CD4-positive, alpha-beta T cell treated with Interferon gamma for 1 hour (primary cell): ENCODE measurements around the gene NDUFB7.
"Not testable (repeated sequence)": the region's sequence is repeated elsewhere in the genome, so short reads cannot be mapped to it uniquely, and the experiment has no call there.

Source experiments
- DNase-seq: peaks from one replicate; pipeline ENCODE4 v3.0.0-alpha.2; 2020

Gene NDUFB7

DNA sequence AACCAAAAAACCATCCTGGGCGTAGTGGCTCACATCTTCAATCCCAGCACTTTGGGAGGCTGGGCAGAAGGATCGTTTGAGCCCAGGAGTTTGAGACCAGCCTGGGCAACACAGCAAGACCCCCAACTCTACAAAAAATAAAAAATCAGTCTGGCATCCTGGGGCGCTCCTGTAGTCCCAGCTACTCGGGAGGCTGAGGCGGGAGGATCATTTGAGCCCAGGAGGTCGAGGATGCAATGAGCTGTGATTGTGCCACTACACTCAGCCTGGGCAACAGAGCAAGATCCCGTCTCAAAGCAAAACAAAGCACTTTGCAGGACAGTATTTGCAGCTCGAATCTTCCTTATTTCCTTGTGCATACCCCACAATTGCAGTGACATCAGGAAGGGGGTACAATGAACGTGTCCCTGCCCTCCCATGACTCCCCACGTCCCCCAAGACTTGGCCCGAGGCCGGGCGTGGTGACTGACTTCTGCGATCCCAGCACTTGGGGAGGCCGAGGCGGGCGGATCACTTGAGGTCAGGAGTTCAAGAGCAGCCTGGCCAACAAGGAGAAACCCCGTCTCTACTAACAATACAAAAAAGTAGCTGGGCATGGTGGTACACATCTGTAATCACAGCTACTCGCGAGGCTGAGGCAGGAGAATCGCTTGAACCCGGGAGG is 870 bp downstream of the NDUFB7 start:
- no peak for DNase-seq

DNA sequence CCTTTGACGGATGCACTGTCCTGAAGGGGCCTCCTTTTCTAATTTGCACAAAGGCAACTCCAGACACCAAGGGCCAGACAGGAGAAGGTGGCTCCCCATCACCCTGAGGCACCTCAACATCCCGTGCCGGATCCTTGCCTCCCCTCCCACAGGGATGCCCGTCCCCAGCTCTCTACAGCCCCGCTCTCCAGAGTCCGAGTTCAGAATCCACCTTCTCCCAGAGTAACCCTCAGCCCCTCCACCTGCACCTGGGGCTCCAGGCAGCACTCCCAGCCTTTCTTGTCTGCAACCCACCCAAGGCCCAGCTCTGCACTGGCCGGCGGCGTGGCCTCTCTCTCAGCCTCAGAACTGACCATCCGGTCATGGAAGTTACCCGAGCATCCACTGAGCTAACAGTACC is 4.8 kb downstream of the NDUFB7 start:
- no peak for DNase-seq

DNA sequence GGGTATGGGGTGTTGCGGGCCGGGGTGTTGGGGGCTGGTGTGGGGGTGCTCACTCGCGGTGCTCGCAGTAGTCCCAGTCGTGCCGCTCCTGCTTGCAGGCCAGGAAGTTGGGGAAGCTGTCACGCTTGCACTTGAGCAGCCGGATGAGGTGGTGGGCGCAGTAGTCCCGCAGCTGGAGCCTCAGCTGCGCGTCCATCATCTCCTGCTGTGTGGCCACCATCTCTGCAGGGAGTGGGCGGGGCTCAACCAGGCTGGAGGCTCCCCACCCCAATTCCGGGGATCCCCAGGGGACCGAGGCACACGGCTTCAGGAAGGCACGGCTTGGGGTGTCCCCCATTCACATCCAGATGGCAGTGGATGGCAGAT is 5.2 kb downstream of the NDUFB7 start:
- DNase-seq, result no peak

GRCh38 chr19:14565765-14566711 is 5.8 kb downstream of the NDUFB7 start:
- no peak for DNase-seq

DNA sequence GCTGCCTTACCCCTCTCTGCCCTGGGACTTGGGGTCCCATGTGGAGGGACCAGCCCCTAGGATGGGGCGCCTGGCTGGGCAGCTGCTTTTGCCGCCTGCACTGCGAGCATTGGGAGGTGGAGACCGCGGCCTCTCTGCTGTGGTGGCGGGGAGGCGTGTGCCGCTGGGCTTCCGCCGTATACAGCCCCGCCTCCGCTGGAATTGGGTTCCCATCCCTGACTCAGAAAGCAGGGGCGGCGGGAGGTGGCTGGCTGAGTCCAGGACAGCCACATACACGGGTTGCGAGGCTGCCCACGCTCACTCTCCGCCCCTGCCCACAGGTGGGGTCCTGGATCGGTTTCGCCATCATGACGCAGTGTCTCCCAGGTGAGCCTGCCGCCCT is 6.6 kb downstream of the NDUFB7 start:
- no peak for DNase-seq

DNA sequence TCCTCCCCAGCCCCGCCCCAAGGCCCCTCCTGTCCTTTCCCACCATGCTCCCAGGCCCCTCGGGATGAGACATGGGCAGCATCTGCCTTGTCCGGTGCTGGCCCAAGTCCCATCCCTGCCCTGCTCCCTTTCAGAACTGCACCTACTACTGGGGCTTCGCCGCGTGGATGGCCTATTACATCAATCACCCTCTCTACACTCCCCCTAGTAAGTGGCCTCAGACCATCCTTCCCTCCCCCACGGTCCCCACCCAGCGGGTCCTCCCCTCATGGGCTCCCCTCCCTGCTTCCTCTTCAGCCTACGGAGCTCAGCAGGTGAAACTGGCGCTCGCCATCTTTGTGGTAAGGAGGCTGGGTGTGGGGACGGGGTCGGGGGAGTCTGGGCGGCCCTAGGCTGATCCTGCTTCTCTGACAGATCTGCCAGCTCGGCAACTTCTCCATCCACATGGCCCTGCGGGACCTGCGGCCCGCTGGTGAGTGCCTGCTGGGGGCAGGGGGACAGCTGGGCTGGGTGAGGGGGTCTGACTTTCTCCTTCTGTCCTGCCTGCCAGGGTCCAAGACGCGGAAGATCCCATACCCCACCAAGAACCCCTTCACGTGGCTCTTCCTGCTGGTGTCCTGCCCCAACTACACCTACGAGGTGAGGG is 7.1 kb downstream of the NDUFB7 start:
- not testable (repeated sequence) for DNase-seq

DNA sequence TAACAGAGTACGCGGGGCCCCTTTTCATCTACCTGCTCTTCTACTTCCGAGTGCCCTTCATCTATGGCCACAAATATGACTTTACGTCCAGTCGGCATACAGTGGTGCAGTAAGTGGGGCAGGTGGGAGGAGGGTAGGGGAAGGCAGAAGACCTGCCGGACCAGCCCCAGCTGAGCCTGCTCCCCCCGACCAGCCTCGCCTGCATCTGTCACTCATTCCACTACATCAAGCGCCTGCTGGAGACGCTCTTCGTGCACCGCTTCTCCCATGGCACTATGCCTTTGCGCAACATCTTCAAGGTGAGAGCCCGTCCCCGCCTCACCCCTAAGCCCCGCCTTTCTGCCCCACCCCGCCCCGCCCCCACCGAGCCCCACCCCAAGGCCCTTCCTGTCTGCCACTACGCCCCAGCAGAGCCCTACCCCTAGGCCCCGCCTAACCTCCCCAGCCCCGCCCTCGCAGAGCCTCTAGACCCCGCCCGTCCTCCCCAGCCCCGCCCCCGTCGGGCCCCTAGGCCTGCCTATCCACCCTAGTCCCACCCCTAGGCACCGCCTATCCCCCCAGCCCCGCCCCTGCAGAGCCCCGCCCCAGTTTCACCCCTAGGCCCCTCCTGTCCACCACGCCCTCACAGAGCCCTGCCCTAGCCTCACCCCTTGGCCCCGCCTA is 7.7 kb downstream of the NDUFB7 start:
- peak; percentile 49 for DNase-seq

GRCh38 chr19:14563590-14563926 is 8.3 kb downstream of the NDUFB7 start:
- DNase-seq, result no peak

DNA sequence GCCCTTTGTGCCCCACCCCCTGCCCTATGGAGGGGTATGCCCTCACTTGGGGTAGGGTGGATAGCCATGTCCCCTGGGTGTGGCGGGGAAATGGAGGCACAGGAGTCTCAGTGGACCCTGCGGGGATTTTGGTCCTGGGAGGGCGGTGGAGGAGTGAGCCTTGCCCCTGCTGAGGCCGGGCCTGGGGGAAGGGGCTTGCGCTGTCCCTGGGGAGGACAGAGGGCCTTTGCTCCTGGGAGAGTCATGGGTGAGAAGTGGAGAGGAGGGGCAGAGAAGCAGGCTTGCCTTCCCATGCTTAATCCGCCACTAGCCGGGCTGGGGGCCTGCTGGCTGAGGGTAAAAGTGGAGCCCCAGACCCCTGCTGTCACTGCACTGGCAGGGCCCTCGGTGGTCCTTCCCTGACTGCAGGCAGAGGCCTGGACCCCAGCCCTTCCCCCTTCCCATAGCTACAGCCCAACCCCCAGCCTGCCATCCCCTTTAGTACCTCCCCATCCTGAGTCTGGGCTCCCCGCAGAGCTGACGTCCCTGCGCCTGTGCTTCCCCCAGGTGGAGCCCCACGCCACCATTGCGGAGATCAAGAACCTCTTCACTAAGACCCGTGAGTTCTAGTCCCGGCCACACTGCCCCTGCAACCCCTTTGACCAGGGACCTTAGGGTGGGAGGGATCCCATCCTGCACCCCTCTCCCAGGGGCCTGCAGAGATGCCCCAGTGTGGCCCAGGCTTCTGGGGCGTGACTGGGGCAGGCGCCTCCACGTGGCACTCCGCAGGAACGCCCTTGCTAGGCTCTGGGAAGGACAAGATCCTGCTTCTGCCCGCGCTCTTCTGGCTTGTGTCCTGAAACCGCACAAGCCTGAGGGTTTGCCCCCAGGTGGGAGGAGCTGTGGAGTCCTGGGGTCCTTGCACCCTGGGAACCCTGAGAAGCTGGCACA is 8.9 kb downstream of the NDUFB7 start:
- DNase-seq, result no peak

- peak; percentile 57 for DNase-seq
Measured at GRCh38 chr19:14561847-14562351, 10.0 kb downstream of the NDUFB7 start.

GRCh38 chr19:14561249-14561648 is 10.6 kb downstream of the NDUFB7 start:
- no peak for DNase-seq

- no peak for DNase-seq
Measured at GRCh38 chr19:14560776-14561108, 11.1 kb downstream of the NDUFB7 start.

GRCh38 chr19:14559916-14560775 is 11.7 kb downstream of the NDUFB7 start:
- no peak for DNase-seq

DNA sequence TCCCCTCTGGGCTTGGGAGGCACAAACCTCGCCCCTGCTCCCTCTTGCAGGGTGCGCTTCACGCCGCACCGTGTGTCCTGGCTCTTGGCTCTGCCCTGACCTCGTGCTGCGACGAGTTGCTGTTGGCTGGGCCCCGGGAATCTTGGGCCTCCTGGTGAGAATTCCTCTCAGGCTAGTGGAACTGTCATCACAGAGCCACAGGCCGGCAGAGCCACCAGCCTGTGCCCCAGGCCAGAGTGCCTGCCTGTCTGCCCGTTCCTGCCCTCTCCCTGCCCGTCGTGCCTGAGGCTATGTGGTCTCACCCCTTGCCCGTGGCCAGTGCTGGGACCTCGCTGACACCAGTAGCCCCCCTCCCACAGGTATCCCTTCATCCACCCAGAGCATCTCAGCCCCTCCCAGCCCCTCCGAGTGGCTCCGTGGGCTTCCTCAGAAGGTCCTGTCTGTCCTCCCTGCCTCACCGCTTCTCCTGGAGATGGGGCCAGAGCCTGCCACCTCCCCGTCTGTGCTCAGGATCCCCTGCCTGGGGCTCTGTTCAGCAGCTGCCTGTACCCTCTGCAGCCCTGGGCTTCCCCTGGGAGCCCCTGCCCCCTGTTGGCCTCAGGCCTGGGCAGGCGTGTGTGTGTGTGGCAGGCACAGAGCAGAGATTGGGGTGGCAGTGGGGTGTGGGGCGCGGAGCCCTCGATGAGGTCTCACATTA is 13.3 kb downstream of the NDUFB7 start:
- DNase-seq, result no peak

- peak; percentile 75 for DNase-seq
Measured at GRCh38 chr19:14556662-14557188, 15.1 kb downstream of the NDUFB7 start.

DNA sequence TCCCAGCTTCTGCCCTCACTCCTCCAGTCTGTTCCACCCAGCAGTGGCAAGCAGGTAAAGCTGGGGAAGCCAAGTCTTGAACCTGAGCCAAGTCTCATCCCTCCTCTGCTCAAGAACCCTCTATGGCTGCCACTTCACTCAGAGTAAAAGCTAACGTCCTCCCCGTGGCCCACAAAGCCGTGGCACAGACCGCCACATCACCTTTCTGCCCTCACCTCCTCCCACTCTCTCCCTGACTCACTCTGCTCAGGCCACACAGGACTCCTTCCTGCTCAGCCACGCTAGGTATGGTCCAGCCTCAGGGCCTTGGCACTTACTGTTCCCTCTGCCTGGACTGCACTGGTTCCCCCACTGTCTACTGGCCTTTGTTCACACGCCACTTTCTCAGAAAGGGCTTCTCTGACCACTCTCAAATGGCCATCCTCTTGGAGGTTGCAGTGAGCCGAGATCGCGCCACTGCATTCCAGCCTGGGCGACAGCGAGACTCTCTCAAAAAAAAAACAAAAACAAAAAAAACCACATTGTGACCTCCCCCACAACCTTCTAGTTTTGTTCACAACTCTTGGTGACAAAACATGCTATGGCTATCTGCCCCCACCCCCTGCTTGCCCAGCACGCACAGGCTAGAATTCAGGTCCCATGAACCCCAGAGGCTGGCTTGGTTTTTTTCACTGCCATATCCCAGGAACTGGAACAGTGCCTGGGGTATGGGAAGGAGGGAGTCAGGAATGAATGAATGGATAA is 15.8 kb downstream of the NDUFB7 start:
- no peak for DNase-seq

GRCh38 chr19:14554382-14554812 is 17.5 kb downstream of the NDUFB7 start:
- no peak for DNase-seq

- no peak for DNase-seq
Measured at GRCh38 chr19:14553939-14554243, 18.0 kb downstream of the NDUFB7 start.
